ENCODE data around the gene SEC63.
"Not testable (repeated sequence)": the region's sequence is repeated elsewhere in the genome, so short reads cannot be mapped to it uniquely, and the experiment has no call there.

The SEC63 gene, protein sequence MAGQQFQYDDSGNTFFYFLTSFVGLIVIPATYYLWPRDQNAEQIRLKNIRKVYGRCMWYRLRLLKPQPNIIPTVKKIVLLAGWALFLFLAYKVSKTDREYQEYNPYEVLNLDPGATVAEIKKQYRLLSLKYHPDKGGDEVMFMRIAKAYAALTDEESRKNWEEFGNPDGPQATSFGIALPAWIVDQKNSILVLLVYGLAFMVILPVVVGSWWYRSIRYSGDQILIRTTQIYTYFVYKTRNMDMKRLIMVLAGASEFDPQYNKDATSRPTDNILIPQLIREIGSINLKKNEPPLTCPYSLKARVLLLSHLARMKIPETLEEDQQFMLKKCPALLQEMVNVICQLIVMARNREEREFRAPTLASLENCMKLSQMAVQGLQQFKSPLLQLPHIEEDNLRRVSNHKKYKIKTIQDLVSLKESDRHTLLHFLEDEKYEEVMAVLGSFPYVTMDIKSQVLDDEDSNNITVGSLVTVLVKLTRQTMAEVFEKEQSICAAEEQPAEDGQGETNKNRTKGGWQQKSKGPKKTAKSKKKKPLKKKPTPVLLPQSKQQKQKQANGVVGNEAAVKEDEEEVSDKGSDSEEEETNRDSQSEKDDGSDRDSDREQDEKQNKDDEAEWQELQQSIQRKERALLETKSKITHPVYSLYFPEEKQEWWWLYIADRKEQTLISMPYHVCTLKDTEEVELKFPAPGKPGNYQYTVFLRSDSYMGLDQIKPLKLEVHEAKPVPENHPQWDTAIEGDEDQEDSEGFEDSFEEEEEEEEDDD

DNA sequence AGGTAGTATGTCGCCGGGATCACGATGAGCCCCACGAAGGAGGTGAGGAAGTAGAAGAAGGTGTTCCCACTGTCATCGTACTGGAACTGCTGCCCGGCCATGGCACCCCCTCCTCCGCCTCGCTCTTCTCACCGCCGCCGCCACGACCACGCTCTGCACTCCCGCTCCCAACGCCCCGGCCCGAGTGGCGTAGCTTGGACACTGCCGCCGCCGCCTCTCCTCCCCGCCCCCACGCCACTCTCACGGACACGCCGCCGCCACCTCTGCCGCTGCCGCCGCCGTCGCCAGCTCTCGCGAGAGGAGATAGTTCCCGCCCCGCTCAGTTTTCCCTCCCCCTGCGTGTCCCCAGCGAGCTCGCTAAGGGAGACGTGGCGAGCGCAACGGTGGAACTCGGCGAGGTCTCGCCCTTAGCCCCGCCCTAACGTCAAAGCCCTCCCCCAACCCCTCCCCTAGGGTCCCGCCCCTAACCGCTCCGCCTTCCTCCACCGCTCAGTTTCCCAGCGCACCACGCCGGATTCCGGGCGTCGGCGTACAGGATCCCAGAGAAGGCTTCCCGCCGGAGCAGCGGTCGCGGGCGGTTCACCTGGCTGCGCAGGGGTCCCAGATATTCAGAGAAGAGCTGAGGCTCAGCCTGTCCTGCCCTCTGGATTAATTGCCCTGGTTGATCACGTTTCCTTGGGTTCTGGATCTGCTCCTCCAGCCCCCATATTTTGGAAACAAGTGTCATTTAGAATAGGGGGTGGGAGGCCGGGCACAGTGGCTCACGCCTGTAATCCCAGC lies at the start of gene SEC63:
SEC63 (minus strand) TSS at position 300 of the 780 bp plus-strand sequence; CDS start at position 101, 199 bp downstream.
- peak; percentile 61 for DNase-seq

DNA sequence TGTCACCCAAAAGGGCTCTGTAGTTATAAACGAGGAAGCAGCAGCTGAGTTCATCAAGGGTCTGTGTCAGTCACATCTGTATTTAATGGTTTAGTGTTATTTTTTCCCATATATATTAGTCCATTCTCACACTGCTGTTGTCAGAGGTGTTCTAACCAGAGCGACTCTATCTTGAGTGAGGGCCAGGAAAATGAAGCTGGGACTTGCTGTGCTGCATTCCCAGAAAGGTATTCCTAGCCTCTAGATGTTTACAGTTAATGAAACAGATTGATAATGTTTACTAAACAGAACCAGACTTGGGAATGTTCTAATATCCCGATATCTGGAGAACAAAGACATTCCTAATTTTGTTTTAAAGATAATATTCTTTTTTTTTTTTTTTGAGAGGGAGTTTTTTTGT lies 48.0 kb upstream of the SEC63 start:
- DNase-seq, result no peak

DNA sequence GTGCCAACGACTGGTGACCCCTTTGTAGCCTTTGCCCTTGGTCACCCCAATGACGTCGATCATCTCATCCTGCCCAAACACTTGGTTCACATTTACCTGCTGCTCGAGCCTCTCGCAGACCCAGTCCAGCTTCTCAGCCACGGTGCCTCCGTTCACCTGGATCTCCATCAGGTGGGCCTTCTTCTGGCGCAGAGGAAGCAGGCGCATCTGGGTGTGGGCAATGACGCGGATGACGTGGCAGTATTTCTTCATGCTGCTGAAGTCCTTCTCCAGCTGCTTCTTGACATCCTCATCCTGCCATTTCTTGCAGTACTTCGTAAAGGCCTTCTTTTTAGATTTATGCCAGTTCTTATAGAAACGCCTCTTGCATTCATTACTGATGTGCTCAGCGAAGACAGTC lies 46.9 kb upstream of the SEC63 start:
- no peak for DNase-seq

DNA sequence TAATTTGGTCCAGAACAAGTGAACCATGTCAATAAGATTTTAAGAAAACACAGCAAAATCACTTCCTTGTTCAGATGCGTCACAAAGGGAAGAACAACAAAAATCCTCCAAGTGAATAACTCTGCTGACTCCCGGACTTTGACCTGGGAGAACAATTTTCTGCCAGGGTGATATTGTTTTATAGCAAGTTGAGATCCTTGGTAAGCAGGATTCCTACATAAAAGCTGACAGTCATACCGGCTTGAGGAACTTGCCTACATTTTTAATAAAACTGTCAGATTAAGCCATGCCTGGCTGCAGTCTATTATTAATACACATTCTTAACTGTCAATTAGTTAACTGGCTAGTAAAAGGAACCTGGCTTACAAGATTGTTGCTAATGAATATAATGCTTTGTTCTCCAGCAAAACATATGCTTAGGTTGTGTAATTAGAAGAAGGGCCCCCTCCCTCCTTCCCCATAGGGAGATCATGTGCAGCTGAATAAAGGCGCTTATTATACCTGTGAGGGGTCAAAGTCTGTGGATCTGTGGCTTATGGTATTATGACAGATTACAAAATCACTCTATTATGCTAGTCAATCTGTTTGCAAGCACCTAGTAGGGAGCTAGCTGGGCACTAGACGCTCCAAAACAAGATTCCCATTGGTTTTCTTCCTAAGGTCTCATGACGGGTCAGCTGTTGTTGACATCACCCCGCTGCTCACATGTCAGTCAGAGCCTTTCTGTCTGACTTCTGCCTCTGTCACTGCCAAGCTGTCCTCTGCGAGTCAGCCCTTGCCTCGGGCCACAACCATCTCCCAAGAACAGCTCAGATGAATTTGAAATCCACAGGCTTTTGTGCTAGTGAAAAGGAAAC lies 44.6 kb upstream of the SEC63 start:
- DNase-seq, result no peak

DNA sequence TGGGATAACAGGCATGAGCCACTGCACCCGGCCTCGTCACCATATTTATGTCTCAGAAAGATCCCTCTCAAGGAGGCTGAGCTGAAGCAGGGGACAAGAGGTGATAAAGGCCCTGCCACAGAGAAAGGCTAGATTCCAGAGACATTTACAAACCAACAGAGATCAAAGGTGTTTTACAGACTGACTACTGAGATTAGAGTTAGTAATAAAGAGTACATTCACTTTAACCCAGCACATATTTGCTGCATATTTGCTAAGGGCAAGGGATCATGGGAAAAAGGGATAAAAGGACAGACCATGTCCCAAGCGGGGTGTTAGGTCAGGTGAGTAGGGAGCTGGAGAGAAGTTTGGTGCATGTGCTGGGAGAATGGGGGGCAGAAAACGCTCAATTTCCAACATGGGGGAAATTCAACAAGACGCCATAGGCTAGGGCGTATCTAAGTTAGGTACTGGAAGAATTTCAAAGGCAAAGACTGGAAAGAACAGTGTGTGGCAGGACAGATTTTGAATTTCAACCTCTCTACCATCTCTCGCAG lies 43.8 kb upstream of the SEC63 start:
- no peak for DNase-seq

DNA sequence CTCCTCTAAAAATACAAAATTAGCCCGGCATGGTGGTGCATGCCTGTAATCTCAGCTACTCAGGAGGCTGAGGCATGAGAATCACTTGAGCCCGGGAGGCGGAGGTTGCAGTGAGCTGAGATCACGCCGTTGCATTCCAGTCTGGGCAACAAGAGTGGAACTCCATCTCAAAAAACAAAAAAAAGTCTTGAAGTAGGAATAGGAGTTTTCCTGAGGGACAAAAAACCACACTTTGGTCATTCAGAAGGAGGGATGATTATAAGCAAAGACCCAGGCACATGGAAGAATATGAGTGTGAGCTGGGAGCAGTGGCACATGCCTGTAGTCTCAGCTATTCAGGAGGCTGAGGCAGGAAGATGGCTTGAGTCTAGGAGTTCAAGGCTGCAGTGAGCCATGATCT lies 42.3 kb upstream of the SEC63 start:
- not testable (repeated sequence) for DNase-seq

DNA sequence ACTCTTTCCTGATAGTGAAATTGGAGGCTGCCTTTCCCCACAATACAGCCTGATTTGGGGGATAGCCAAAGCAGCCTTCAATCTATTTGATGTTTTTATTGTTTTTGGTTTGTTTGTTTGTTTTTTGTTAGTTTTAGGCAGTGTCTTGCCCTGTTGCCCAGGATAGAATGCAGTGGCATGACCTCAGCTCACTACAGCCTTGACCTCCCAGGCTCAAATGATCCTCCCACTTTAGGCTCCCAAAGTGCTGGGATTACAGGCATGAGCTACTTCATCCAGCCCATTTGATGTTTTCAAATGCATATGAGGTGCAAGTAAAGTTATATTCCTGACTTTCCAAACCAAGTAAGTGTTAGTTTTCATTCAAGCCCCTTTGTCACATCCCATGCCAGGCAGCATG lies 41.3 kb upstream of the SEC63 start:
- no peak for DNase-seq

DNA sequence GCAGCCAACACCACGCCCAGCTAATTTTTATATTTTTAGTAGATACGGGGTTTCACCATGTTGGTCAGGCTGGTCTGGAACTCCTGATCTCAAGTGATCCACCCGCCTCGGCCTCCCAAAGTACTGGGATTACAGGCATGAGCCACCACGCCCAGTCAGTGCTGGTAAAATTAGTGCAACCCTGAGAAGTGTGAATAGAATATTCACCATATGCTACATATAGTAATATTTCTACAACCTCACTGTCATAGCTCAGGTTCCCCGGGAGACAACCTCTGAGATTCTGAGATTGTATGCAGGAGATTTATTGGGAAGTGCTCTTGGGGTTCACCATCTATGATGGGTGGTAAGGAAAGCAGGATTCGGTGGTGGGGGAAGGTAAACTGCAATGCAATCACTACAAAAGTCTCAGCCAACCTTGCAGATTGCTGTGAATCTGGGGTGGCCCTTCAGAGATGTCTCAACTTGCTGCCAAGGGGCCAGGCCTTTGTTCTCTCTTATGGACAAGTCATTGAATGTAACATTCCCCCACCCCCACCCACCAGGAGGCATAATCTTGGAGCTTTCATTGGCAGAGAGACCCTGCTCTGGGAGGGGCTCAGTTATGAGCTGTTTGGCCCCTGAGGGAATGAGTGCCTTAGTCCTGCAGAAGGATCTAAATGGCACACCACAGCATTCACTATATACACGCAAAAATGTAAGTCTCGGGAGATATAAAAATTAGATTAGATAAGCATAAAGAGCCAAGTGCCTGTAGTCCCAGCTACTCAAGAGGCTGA lies 34.0 kb upstream of the SEC63 start:
- DNase-seq, result no peak

DNA sequence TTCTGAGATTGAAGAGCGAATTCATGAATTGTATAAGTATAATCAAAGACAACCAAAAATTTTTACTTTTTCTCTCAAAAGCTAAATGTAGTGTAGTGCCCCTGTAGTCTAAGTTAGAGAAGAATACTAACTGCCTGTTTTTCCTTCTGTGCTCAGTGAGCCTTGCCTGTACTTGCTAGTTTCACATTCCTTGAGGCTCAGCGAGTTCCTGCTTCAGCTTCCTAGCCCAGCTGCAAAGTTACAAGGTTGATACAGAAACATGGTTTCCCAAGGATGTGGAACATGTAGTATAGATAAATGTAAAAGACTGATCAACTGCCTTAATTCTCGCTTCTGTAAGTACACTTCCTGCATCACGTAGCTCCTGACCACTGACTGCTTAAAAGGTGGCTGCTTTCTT lies 33.1 kb upstream of the SEC63 start:
- no peak for DNase-seq

DNA sequence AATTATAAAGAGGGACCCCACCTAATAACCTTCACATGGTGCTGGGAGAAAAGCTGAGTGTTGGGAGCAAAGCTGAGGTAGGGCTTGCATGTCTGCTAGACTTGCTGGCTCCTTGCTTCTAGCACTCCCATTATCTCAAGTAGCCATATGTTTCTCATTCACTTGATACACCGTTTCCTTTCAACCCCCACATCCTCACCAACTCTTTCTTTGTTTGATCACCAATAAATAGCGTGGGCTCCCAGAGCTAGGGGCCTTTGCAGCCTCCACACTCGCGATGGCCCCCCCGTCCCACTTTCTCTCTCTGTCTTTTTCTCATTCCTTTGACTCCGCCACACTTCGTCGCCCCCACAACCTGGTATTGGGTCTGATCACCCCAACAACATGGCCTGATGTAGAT lies 32.6 kb upstream of the SEC63 start:
- not testable (repeated sequence) for DNase-seq

DNA sequence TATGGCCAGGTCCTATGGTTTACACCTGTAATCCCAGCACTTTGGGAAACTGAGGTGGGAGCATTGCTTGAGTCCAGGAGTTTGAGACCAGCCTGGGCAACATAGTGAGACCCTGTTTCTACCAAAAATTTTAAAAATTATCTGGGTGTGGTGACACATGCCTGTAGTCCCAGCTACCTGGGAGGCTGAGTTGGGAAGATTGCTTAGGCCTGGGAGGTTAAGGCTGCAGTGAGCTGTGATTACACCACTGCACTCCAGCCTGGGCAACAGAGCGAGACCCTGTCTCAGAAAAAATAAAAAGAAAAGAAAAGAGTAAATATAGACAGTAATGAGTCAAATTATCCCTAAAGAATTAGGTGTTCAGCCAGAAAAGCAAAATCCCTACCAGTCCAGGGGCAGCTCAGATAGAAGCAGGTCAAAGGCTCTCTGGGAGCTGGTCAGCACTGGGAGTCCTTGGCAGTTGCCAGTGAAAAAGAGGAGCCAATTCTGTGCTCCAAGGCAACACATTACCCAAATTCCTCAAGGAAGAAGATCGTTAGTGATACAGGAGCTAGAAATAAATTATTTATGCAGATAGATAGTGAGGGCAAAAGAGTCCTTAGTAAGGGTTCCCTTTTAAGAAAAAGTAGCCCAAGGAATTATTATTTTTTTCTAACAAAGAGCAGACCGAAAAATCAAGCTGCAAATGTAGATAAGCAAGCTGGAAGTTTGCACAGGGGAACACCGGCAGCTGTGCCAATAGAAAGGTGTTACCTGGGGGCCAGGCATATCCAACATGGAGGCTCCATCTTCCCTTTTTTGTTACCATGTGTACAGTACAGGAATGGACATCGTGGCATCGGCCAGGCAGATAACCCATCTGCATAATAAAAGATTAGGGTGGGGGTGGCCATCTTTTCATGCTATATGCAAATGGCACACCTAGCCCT lies 31.4 kb upstream of the SEC63 start:
- DNase-seq, result no peak

DNA sequence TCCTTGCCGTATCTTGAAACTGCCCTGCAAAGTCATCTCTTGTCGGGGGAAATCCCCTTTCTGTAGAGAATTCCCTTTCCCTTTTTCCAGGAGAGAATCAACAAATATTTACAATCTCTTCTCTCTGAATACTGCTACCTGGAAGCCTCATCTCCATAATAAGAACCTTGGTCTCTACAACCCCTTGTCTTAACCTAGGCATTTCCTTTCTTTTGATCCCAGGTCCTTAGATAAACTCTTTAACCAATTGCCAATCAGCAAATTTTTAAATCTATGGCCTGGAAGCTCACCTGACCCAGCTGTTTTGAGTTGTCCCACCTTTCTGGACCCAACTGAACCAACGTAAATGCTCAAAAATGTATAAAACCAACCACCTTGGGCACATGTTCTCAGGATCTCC lies 30.6 kb upstream of the SEC63 start:
- no peak for DNase-seq

DNA sequence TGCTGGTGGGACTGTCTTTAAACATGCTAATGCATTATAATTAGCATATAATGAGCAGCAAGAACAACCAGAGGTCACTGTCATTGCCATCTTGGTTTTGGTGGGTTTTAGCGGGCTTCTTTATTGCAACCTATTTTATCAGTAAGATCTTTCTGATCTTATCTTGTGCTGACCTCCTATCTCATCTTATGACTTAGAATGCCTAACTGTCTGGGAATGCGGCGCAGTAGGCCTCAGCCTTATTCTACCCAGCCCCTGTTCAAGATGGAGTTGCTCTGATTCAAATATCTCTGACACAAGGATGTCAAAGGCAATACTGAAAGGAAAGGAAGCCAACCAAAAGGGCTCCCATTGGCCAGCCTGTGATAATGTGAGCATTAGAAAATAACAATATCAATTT lies 29.8 kb upstream of the SEC63 start:
- no peak for DNase-seq

DNA sequence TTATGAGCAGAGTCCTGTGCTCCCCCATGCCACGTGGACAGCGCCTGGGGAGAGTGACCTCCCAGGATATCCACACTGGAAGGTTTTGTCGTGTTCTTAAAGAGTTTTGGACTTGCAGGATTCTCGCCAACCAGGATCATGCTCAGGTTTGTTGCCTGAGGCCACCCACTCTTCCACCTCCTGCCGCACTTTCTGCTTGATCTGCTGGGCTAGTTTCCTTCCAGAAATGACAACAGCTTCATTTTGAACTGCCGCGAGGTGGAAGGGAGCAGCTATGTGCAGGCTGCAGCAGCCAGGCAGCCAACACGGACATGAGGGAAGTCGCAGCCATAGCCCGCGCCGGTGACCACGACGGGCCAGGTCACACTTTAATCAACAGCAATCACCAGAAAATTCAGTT lies 27.7 kb upstream of the SEC63 start:
- DNase-seq, result no peak

DNA sequence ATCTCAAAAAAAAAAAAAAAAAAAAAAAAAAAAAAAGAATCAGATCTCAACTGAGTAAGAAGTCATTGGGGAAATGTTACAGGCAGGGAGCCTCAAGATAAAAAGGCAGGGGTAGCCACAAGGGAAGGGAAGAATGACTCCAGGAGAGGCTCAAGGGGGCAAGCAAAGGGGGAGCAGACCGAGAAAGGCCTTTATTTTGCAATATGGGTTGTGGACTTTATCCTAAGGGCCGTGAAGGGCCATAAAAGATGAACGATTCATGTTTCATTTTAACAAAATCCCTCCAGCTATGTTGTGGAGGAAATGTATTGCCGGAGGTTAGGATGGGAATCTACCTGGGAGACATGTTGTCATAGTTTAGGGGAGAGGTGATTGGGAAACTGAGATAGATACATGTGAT lies 25.8 kb upstream of the SEC63 start:
- DNase-seq, result no peak

DNA sequence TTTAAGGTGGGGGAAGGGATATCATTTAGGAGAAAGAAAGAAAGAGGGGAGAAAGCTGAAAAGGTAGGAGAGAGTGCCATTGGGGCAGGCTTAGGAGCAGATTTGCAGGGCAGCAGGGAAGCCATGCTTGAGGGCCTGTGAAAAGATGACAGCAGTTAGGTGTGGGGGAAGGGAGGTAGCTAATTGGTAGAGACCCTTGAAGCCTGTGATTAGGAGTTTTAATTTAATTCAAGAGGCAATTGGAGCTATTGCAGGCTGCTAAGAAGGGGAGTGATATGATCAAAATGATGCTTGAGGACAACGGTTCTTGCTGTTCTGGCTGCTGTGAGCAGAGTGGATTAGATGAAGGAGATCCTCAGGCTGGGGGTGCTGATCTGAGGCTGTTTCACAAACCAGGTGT lies 24.5 kb upstream of the SEC63 start:
- no peak for DNase-seq

DNA sequence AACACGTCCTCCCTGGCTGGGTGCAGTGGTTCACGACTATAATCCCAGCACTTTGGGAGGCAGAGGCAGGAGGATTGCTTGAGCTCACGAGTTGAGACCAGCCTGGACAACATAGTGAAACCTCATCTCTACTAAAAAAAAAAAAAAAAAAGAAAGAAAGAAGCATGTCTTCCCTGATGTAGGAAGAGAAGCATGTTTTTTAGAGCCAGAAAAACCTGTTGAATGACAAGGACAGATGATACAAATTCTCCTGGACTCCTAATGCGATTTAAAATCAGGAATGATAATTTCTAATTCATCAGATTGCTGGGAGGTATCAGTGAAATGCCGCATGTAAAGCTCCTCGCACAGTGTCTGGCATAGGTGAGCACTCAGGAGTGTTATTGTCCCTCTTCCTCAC lies 23.7 kb upstream of the SEC63 start:
- DNase-seq, result no peak

DNA sequence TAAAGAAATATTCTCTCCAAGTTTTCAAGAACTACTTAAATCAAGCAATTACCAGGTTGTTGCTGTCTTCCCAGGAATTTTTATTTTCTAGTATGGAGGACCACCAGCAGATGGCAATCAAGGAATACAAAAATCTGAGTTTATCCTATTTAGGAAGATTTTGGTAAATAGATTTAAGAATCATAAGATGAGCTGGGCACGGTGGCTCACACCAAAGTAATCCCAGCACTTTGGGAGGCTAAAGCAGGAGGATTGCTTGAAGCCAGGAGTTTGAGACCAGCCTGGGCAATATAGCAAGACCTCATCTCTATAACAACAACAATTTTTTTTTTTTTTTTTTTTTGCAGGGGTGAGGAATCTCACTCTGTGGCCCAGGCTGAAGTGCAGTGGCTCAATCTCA lies 19.3 kb upstream of the SEC63 start:
- no peak for DNase-seq

DNA sequence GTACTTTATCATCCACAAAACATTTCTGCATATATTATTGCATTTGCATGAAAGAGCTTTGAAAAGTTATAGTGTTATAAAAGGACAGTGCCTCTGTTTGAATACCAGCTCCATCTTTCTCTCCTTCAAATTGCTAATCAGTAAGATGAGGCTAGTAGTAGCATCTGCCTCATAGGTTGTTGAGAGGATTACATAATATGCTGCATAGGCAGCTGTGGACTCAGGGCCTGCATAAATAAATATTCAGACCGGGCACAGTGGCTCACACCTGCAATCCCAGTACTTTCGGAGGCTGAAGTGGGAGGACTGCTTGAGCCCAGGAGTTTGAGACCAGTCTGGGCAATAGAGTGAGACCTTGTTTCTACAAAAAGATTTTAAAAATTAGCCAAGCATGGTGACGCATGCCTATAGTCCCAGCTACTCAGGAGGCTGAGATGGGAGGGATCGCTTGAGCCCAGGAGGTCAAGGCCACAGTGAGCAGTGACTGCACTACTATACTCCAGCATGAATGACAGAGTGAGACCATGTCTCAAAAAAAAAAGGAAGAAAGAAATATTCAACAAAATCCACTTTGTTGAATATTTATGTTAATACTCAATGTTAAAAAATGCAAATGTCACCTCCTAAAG lies 18.3 kb upstream of the SEC63 start:
- DNase-seq, result no peak

DNA sequence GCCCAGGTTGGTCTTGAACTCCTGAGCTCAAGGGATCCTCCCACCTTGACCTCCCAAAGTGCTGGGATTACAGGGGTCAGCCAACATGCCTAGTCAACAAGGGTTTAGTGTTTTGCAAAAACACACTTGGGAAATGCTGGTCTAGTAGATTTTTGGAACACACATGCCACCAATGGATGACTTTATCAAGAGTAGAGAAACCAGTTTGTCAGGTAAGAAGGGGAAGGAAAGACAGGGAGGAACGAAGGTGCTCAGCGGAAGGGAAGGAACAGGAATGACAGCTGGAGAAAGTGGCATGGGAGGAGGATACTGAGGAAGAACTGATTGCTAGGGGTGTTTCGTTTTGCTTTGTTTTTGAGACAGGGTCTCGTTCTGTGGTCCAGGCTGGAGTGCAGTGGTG lies 15.6 kb upstream of the SEC63 start:
- no peak for DNase-seq
